Adrenal gland (tissue), 12 donors: Measurements from ENCODE around the gene AUTS2. TPM values are rescaled to one million over a fixed set of nuclear protein-coding genes. Genes with fewer than 3 reads are reported as not detected.

ENCODE experiments used
- DNase-seq, 7 donors: peaks; one replicate each; pipeline ENCODE4 v3.0.0-alpha.2; 2019 to 2020
- H3K27ac ChIP-seq, 5 donors: fragments of 200-600 bp; sonication (generic) in 4 of 5; 1 replicate in 3 of 5; 2 replicates in 2 of 5; pipeline versions ENCODE4 v1.5.1 to v1.8.0; 2016 to 2020; ENCODE audit warnings: mild to moderate bottlenecking in 1 of 5
- H3K27me3 ChIP-seq: fragments of 200-600 bp; 2 replicates; pipeline ENCODE4 v1.8.0; 2021
- H3K36me3 ChIP-seq, 2 donors: fragments of 200-600 bp; replicated peaks in 1 of 2; 1 replicate in 1 of 2; 2 replicates in 1 of 2; pipeline versions ENCODE4 v1.5.1 to v1.8.0; 2018 to 2022
- H3K4me1 ChIP-seq, 2 donors: fragments of 200-600 bp; replicated peaks in 1 of 2; 1 replicate in 1 of 2; 2 replicates in 1 of 2; pipeline versions ENCODE4 v1.5.1 to v1.8.0; 2018 to 2021
- H3K4me3 ChIP-seq, 4 donors: fragments of 200-600 bp; sonication (generic) in 3 of 4; one replicate each; pipeline ENCODE4 v1.5.1; 2016 to 2018
- H3K9me3 ChIP-seq, 3 donors: fragments of 200-600 bp; sonication (generic) in 1 of 3; replicated peaks in 1 of 3; 1 replicate in 2 of 3; 2 replicates in 1 of 3; pipeline versions ENCODE4 v1.5.1 to v1.8.0; 2016 to 2021
- CTCF ChIP-seq, 6 experiments: fragments of 450-650 bp in 4 of 6; fragments of 200-600 bp in 2 of 6; sonication (generic) in 1 of 6; IDR thresholded peaks; 1 replicate in 5 of 6; 2 replicates in 1 of 6; pipeline versions ENCODE4 v1.5.1 to v1.8.0; 2016 to 2021; ENCODE audit warnings: antibody characterized with exemption in 6 of 6, mild to moderate bottlenecking in 2 of 6, moderate library complexity in 1 of 6
- POLR2A ChIP-seq, 2 donors: fragments of 450-650 bp; IDR thresholded peaks; one replicate each; pipeline ENCODE4 v1.6.1; 2017; ENCODE audit warnings: antibody characterized with exemption in 2 of 2, mild to moderate bottlenecking in 2 of 2, moderate library complexity in 1 of 2
- WGBS, 4 donors: extraction: QIAGEN DNeasy Blood & Tissue Kit in 2 of 4; methylation state at CpG; one replicate each; pipeline versions ENCODE4 v1.1.5 to v1.1.7; 2013 to 2017; 5-methylcytosine and 5-hydroxymethylcytosine counted together
- intact Hi-C, 2 donors: fragments of 100-400 bp; cut with DNase I; formaldehyde crosslinking; loops; one replicate each; pipeline versions ENCODE4 v1.14.1 to v1.15.0; 2022 to 2023
- polyA plus RNA-seq, 3 donors: library from polyadenylated mRNA; stranded (reverse); fragments of 200-250 nt in 2 of 3; fragments of 350-450 nt in 1 of 3; fragmentation: Illumina TruSeq in 1 of 3; extraction: RNeasy Lipid Tissue Mini Kit (QIAGEN cat#74804) in 1 of 3; gene quantifications; one replicate each; pipeline ENCODE4 v1.2.3, GENCODE V29; 2013 to 2014
- total RNA-seq, 9 donors: library from RNA; depleted of rRNA in 4 of 9; stranded (reverse); fragments of >200 nt in 4 of 9; fragments of 120-200 nt in 1 of 9; fragmentation: NEBNext Ultra II Directional in 1 of 9; extraction: Animal tissue kit (Norgen Biotek cat#: 25700) in 1 of 9; gene quantifications; one replicate each; pipeline versions ENCODE4 v1.1.0 to v1.2.4, GENCODE V29; 2013 to 2023
- donor health status: healthy with polysubstance abuse.
- donor health status: Bipolar disorder and iron deficiency.
- donor health status: DM: yes; HTN: yes; CAD: no.
- donor health status: DM: no; HTN: no; CAD: no.
- donor health status: DM: no; HTN: no; CAD: no.
- donor health status: DM: yes; HTN: yes; CAD: no.

AUTS2 gene
- total and polyA plus RNA-seq, 12 donors: 6.4 to 44.0 (median 15.2) TPM

GRCh38 chr7:69681181-69681580, 82.9 kb downstream of the AUTS2 start:
- Histone ChIP-seq H3K9me3 (no peaks in the 10 kb centered on the region), H3K4me3 (no peak overlapping the region), H3K4me1 (peaks cover 11 to 20% of the 10 kb centered on the region in 2 donors), H3K27me3 (no peaks in the 10 kb centered on the region), H3K27ac (no peak overlapping the region), H3K36me3 (no peaks in the 10 kb centered on the region)
- TF ChIP-seq CTCF (IDR thresholded peaks at IDR 0.05): no peak
- TF ChIP-seq POLR2A (IDR thresholded peaks at IDR 0.05): no peak
- intact Hi-C loops: no loop called here
- DNase-seq: no peak
- WGBS, 4 donors: 60 to 72% (median 66%) methylated on average over 3 of the region's 3 CpGs

- Histone ChIP-seq H3K27ac (peak overlapping the region in 1 of 5 donors; percentile 13), H3K9me3 (no peaks in the 10 kb centered on the region), H3K36me3 (no peaks in the 10 kb centered on the region), H3K27me3 (no peaks in the 10 kb centered on the region), H3K4me3 (no peak overlapping the region), H3K4me1 (peaks cover 11 to 12% of the 10 kb centered on the region in 2 donors)
- intact Hi-C loops: no loop called here
- peak in 2 of 7 donors; percentile 18 to 24 for DNase-seq
- TF ChIP-seq CTCF (IDR thresholded peaks at IDR 0.05) (no peak), POLR2A (IDR thresholded peaks at IDR 0.05) (no peak)
- 55 to 71% (median 69%) methylated on average over 4 of the region's 4 CpGs for WGBS, 4 donors
These were observed 84.2 kb downstream of the AUTS2 start for GRCh38 chr7:69682518-69682917.

DNA sequence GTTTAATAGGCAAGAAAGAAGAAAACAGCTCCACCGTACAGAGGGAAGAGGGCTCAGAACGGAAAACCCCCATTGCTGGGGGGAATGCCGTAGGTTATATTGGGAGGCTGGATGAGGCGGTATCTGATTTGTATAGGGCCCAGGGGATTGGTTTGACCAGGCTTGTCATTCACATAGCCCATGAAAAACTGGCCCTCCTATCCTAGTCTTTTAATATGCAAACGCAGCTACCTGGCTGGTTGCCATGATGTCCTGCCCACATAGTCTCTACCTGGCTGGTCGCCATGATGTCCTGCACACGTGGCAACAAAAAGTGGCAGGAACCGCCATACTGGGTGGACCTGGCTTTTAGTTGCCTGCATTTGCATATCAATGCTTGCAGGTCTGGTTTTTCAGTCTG, 84.7 kb downstream of the AUTS2 start:
- Histone ChIP-seq H3K27ac (no peak overlapping the region), H3K27me3 (no peaks in the 10 kb centered on the region), H3K4me3 (no peak overlapping the region), H3K4me1 (peaks cover 7 to 11% of the 10 kb centered on the region in 2 donors), H3K36me3 (no peaks in the 10 kb centered on the region), H3K9me3 (no peaks in the 10 kb centered on the region)
- DNase-seq: peak in 2 of 7 donors; percentile 18 to 46
- TF ChIP-seq POLR2A (IDR thresholded peaks at IDR 0.05) (no peak), CTCF (IDR thresholded peaks at IDR 0.05) (no peak)
- 89 to 95% (median 91%) methylated on average over 7 to 8 of the region's 8 CpGs for WGBS, 4 donors
- intact Hi-C loops: no loop called here

GRCh38 chr7:69684369-69685292, 86.4 kb downstream of the AUTS2 start:
- WGBS, 4 donors: 77 to 86% (median 82%) methylated on average over 8 of the region's 8 CpGs
- H3K4me3 ChIP-seq: no peak overlapping the region
- no peaks in the 10 kb centered on the region for H3K9me3 ChIP-seq
- H3K27me3 ChIP-seq: no peaks in the 10 kb centered on the region
- no peak for TF ChIP-seq POLR2A (IDR thresholded peaks at IDR 0.05)
- TF ChIP-seq CTCF (IDR thresholded peaks at IDR 0.05): no peak
- peaks cover 4 to 11% of the 10 kb centered on the region in 2 donors for H3K4me1 ChIP-seq
- DNase-seq: peak in 1 of 7 donors; percentile 19
- intact Hi-C loops: no loop called here
- H3K27ac ChIP-seq: no peak overlapping the region
- H3K36me3 ChIP-seq: no peaks in the 10 kb centered on the region
